Caki2 (cell line): ENCODE measurements around the gene GRIK4. TPM values are rescaled to one million over a fixed set of nuclear protein-coding genes. Genes with fewer than 3 reads are reported as not detected.
"Not testable (repeated sequence)": the region's sequence is repeated elsewhere in the genome, so short reads cannot be mapped to it uniquely, and the experiment has no call there.

Source experiments
- DNase-seq: peaks from one replicate; pipeline ENCODE4 v3.0.0-alpha.2; 2015; ENCODE audit warnings: low read depth
- in situ Hi-C: cut with HindIII; loops from 2 replicates; pipeline ENCODE4 v1.10.0; 2016; ENCODE audit warnings: low sequenced_read_pairs, low pct_unique_long_range_greater_than_20kb, mixed read lengths
- total RNA-seq: library from RNA; depleted of rRNA; stranded (reverse); fragments of >200 nt; shearing (Covaris generic); gene quantifications from 2 replicates; pipeline ENCODE4 v1.2.3, GENCODE V29; 2014; ENCODE audit warnings: low replicate concordance

The GRIK4 gene
- total RNA-seq, 1 experiment from 2014 or later, result not detected

- DNase-seq, result peak; percentile 18
- in situ Hi-C loops, result no loop called here
Observed at GRCh38 chr11:120612513-120613263, 101.1 kb downstream of the GRIK4 start.

DNA sequence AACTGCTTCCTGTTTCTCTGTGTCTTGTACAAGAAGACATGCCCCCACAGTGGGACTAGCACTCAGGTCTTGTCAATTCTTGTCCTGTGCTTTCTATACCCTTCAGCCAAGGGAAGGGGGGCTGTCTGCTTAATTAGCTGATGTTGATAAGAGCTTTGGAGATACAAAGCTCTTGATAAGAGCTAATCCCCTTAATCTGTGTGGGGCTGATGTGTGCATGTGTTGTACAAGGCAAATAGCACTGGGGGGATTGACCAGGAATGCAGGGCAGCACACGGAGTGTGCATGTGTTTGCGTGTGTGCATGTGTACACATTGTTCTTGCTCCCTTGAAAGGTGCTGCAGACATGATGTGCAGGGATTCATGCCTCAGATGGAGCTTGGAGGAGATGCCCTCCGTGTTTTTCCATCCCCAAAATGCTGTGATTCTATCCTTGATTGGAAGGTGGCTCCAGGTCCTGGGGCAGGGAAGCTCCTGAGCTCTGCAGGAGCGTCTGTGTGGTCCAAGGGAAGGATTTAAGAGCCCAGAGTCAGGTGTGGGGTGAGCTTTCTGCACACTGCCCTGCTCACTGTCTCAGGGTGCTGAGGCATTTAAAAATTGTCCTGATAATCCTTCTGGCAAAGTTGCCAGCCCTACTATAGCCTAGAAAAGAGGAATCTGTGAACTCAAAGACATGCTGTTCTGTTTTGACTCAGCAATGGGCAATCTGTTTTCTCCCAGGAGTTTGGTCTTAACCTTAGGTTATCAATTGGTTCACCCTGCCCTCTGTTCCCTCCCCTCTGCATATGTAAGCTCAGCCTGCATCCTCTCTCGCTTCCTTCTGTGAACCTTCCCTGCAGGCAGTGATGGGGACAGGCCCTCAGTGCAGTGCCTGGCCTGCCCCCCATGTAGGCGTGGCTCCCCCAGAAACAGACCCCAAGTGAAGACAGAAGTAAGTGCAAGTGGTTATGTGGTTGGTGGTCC lies 102.0 kb downstream of the GRIK4 start:
- in situ Hi-C loops, result no loop called here
- DNase-seq, result no peak

DNA sequence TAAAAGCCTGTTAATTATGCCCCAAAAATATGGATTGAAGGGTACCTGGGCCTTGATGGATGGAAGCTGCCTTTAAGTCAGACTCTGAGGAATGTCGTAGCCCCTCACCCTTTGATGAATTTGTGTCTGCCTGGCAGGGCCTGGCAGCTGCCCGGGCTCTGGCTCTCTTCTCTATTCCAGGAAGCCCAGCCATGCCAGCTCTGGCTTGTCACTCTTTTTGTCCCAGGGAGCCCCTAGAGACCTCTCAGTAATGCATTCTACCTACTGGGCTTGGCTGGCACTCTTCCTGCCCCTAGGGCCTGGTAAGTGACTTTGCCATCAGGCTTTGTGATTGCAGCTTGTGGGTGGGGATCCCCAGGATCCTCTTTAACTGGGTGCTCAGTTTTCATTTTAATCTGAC lies 103.8 kb downstream of the GRIK4 start:
- in situ Hi-C loops, result no loop called here
- no peak for DNase-seq

DNA sequence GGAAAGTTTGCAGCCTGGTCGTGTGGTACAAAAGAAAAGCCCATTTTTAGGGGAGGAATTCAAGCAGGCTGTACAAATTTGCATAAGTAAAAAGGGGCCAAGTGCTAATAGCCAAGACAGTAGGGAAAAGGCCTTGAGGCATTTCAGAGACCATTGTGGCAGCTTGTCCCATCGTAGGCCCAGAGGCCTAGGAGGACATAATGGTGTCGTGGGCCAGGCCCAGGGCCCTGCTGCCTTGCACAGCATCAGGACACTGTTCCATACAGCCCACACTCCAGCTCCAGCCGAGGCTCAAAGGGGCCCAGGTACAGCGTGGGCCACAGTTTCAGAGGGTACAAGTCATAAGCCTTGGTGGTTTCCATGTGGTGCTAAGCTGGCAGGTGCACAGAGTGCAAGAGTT lies 106.9 kb downstream of the GRIK4 start:
- no peak for DNase-seq
- in situ Hi-C loops, result no loop called here

GRCh38 chr11:120622189-120622875 lies 110.8 kb downstream of the GRIK4 start:
- DNase-seq, result no peak
- in situ Hi-C loops, result no loop called here

DNA sequence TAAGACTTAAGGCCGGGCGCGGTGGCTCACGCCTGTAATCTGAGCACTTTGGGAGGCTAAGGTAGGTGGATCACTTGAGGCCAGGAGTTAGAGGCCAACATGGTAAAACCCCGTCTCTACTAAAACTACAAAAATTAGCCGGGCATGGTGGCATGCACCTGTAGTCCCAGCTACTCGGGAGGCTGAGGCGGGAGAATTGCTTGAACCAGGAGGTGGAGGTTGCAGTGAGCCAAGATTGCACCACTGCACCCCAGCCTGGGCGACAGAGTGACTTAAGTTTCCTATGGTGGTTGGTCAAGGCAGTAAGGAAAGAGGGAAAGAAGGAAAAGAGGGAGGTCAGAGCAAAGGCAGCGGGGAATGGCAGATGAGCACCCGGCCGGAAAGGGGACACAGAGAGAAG lies 113.4 kb downstream of the GRIK4 start:
- in situ Hi-C loops, result not testable (repeated sequence)

GRCh38 chr11:120625565-120625964 lies 114.0 kb downstream of the GRIK4 start:
- no peak for DNase-seq
- in situ Hi-C loops, result no loop called here

More for the DNA sequence above, 113.4 kb downstream of the GRIK4 start:
- DNase-seq, result not testable (repeated sequence)

DNA sequence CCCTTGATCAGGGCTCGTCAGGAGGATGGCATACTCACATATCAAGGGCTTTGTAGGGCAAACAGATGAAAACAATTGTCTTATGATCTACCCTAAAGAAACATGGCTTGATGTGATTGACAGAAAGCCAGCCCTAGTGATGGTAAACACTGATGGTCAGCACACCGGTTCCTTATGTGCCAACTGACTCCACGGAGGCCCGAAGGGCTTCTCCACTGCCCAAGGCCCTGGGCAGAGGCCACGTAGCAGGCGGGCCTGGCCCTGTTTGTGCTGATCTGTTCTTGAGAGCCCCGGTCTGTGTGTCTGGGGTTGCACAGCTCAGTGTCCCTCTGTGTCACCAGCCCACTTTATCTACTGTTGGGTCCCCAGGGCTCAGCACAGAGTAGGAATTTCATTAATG lies 115.2 kb downstream of the GRIK4 start:
- no peak for DNase-seq
- in situ Hi-C loops, result no loop called here

DNA sequence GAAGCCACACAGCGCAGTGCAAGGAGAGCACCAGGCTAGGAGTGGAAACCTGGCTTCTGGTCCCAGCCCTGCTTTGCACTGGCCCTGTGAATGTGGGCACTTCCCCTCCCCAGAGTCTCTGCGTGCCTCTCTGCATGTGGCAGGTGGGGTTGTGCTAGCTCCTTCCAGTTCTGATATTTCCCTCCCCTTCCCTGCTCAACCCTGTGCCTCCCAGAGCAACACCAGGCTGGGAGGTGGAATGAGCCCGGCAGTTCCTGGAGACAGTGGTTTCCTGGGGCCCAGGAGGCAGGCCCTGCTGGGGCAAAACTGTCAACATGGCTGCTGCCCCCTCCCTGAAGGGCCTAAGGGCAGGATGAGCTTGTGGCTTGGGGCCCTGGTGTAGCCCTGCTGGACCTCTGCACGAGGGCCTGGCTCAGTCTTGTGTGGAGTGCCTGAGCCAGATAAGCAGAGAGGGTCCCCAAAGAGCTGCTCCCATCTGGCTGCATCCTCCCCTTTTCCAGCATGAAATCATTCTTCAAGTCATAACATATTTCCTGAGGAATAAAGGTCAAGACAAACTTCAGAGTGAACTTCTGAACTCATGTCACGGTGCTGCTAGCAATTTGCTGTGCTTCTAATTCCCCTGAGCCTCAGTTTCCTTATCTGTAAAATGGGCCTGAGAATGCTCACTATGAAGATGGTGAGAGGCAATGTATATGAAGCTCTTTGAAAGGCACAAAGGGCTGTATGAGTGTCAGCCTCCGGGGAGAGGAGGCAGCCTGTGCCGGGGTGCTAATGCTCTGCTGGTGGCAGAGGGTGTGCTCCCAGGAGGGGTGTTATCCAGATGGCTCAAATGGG lies 116.0 kb downstream of the GRIK4 start:
- no peak for DNase-seq
- in situ Hi-C loops, result no loop called here

DNA sequence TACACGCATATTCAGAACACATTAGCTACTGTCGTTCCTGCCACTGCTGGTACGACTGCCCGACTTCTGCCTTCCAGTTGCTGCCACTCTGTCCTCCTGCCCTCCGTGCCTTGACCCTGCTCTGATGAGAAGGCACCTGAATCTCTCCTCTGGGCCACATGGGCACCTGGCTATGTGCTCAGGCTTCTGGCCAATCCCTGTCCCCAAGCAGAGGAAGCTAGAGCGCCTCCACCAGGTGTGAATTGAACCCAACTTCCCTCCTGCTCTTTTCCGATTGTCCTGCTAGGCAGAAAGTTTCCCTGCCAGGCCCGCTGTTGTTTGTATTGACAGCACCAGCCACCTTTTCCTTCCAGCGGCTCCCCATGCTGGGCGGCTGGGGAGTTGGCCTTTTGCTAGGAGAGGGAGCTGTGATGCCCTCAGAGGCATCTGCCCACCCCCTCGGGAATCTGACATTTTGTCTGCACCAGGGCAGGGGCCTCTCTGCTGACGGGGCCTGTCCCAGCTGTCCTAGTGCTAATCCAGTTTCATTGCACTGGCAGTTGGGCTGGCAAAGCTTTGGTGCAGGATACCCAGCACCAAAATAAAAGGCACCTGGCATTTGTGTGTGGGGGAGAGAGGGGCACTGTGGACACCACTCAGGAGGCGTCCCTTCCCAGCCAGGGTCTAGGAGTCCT lies 118.0 kb downstream of the GRIK4 start:
- in situ Hi-C loops, result no loop called here
- DNase-seq, result no peak

DNA sequence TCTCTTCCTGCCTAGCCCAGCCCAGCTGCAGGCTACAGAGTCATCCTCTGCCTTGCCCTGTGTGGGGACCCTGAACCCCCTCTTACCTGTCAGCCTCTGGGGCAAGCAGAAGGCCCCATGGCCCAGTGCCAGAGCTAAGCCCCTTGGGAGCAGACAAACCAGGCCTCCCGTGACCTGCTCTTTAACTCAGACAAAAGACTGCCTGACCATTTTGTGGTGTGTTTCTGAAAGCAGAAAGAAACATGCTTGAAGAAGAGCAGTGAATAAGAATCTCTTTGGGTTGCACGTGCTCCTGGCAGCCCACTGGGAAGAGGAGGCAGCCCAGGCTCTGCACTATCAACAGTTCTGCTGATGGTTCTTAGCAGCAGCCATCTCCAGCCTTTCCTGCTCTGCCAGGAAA lies 118.6 kb downstream of the GRIK4 start:
- in situ Hi-C loops, result no loop called here
- no peak for DNase-seq

- no peak for DNase-seq
- in situ Hi-C loops, result no loop called here
Observed at GRCh38 chr11:120632579-120632978, 121.0 kb downstream of the GRIK4 start.

GRCh38 chr11:120633616-120634393 lies 122.3 kb downstream of the GRIK4 start:
- no peak for DNase-seq
- in situ Hi-C loops, result no loop called here

GRCh38 chr11:120634706-120635105 lies 123.2 kb downstream of the GRIK4 start:
- no peak for DNase-seq
- in situ Hi-C loops, result no loop called here

GRCh38 chr11:120635136-120635810 lies 123.7 kb downstream of the GRIK4 start:
- in situ Hi-C loops, result no loop called here

GRCh38 chr11:120637131-120637530 lies 125.6 kb downstream of the GRIK4 start:
- in situ Hi-C loops, result no loop called here
- DNase-seq, result no peak

More at GRCh38 chr11:120635136-120635810, 123.7 kb downstream of the GRIK4 start:
- DNase-seq, result no peak
